OCI-LY7 (cell line): Measurements from ENCODE around the gene MORN5. TPM values are rescaled to one million over a fixed set of nuclear protein-coding genes. Genes with fewer than 3 reads are reported as not detected.

Source experiments
- BruUV-seq: library from RNA; stranded (reverse); fragments of 400-500 nt; replicated peaks from 2 replicates; lab custom pipeline; 2021; lab: Mats Ljungman, UMichigan
- CTCF ChIA-PET: fragments of 300-600 bp; sonication (Branson Sonifier 250); formaldehyde crosslinking; loops from one replicate; lab custom pipeline; 2022; ENCODE audit warnings: antibody characterized with exemption; ENCODE audit not compliant: unreplicated experiment; lab: Charles Lee
- POLR2A ChIA-PET: fragments of 300-600 bp; sonication (Branson Sonifier 250); formaldehyde crosslinking; loops from one replicate; lab custom pipeline; 2022; ENCODE audit warnings: antibody characterized with exemption; lab: Charles Lee
- DNase-seq: peaks from one replicate; pipeline ENCODE4 v3.0.0-alpha.2; 2015; ENCODE audit warnings: low spot score
- H2AFZ ChIP-seq: fragments of 200-600 bp; sonication (generic), shearing (Covaris generic); 2 replicates; pipeline ENCODE4 v1.6.1; 2014; ENCODE audit warnings: mild to moderate bottlenecking, antibody characterized with exemption, low read length, moderate library complexity
- H3K27ac ChIP-seq: fragments of 200-600 bp; sonication (generic); 2 replicates; pipeline ENCODE4 v1.5.1; 2014; ENCODE audit warnings: mixed run types, low read depth, mild to moderate bottlenecking, moderate library complexity, low read length, inconsistent platforms; ENCODE audit not compliant: poor library complexity, severe bottlenecking
- H3K36me3 ChIP-seq: fragments of 200-600 bp; sonication (generic); 2 replicates; pipeline ENCODE4 v1.6.1; 2014; ENCODE audit warnings: mild to moderate bottlenecking, antibody characterized with exemption, low read length, moderate library complexity, mixed read lengths; ENCODE audit not compliant: insufficient read depth
- H3K4me1 ChIP-seq: fragments of 200-600 bp; sonication (generic); 2 replicates; pipeline ENCODE4 v1.5.1; 2014; ENCODE audit warnings: mild to moderate bottlenecking, low read length; ENCODE audit not compliant: insufficient read depth, poor library complexity, severe bottlenecking
- H3K4me2 ChIP-seq: fragments of 200-600 bp; sonication (generic); 2 replicates; pipeline ENCODE4 v1.6.1; 2014; ENCODE audit warnings: mild to moderate bottlenecking, low read length
- H3K4me3 ChIP-seq: fragments of 200-600 bp; sonication (generic); 2 replicates; pipeline ENCODE4 v1.5.1; 2014; ENCODE audit warnings: mild to moderate bottlenecking, low read depth, low read length; ENCODE audit not compliant: poor library complexity, severe bottlenecking
- H3K79me2 ChIP-seq: fragments of 200-600 bp; sonication (generic); 2 replicates; pipeline ENCODE4 v1.6.1; 2016; ENCODE audit warnings: low read depth, mild to moderate bottlenecking, low read length, moderate library complexity, mixed read lengths; ENCODE audit not compliant: insufficient read depth
- H3K9me2 ChIP-seq: fragments of 200-600 bp; sonication (generic); 2 replicates; pipeline ENCODE4 v1.6.1; 2016; ENCODE audit warnings: mild to moderate bottlenecking, low read length, mixed read lengths; ENCODE audit not compliant: insufficient read depth
- H3K9me3 ChIP-seq: fragments of 200-600 bp; sonication (generic); 2 replicates; pipeline ENCODE4 v1.6.1; 2014; ENCODE audit warnings: mild to moderate bottlenecking, mixed run types, low read length, mixed read lengths
- H4K20me1 ChIP-seq: fragments of 200-600 bp; sonication (generic); 2 replicates; pipeline ENCODE4 v1.6.1; 2014; ENCODE audit warnings: mild to moderate bottlenecking, antibody characterized with exemption, low read length, moderate library complexity, mixed read lengths; ENCODE audit not compliant: insufficient read depth
- CTCF ChIP-seq: fragments of 200-600 bp; sonication (generic); conservative IDR thresholded peaks from 2 replicates; pipeline ENCODE4 v1.5.1; 2014; ENCODE audit warnings: mild to moderate bottlenecking, antibody characterized with exemption, low read length, moderate library complexity, mixed read lengths
- EZH2phosphoT487 ChIP-seq: fragments of 200-600 bp; sonication (generic); IDR thresholded peaks from 2 replicates; pipeline ENCODE4 v1.6.1; 2018; ENCODE audit warnings: low read depth, borderline replicate concordance, mild to moderate bottlenecking, mixed run types, antibody characterized with exemption, low read length, moderate library complexity, mixed read lengths
- intact Hi-C: fragments of 100-400 bp; cut with micrococcal nuclease; formaldehyde crosslinking; loops from one replicate; pipeline ENCODE4 v1.10.0; 2022; ENCODE audit not compliant: unreplicated experiment
- total RNA-seq, 2 experiments: library from RNA; depleted of rRNA in 1 of 2; stranded (reverse); fragments of >200 nt in 1 of 2; shearing (Covaris generic) in 1 of 2; gene quantifications; 2 replicates each; pipeline ENCODE4 v1.2.3, GENCODE V29; 2014 to 2022

The MORN5 gene
- total RNA-seq, 2 experiments from 2014 or later = not detected

GRCh38 chr9:122219856-122220672 lies 60.4 kb downstream of the MORN5 start:
- H3K4me2 ChIP-seq = no peak overlapping the region

GRCh38 chr9:122220673-122221182 lies 61.0 kb downstream of the MORN5 start:
- TF ChIP-seq CTCF = no peak
- TF ChIP-seq EZH2phosphoT487 = no peak
- H3K79me2 ChIP-seq = no peaks in the 10 kb centered on the region
- ChIA-PET CTCF (no interaction called here), POLR2A (no interaction called here)
- no TSS peak for BruUV-seq
- no peaks in the 10 kb centered on the region for H3K36me3 ChIP-seq
- intact Hi-C loops = no loop called here
- DNase-seq = no peak
- H3K27ac ChIP-seq = no peak overlapping the region
- no peaks in the 10 kb centered on the region for H3K9me2 ChIP-seq
- H2AFZ ChIP-seq = no peak overlapping the region
- H3K4me2 ChIP-seq = no peak overlapping the region
- H3K9me3 ChIP-seq = no peaks in the 10 kb centered on the region
- no peaks in the 10 kb centered on the region for H4K20me1 ChIP-seq
- H3K4me3 ChIP-seq = no peak overlapping the region
- H3K4me1 ChIP-seq = no peaks in the 10 kb centered on the region

More at GRCh38 chr9:122219856-122220672, 60.4 kb downstream of the MORN5 start:
- intact Hi-C loops = no loop called here
- Histone ChIP-seq H2AFZ (no peak overlapping the region), H3K36me3 (no peaks in the 10 kb centered on the region), H3K27ac (no peak overlapping the region), H4K20me1 (no peaks in the 10 kb centered on the region), H3K9me2 (no peaks in the 10 kb centered on the region), H3K9me3 (no peaks in the 10 kb centered on the region), H3K4me3 (no peak overlapping the region), H3K4me1 (no peaks in the 10 kb centered on the region), H3K79me2 (no peaks in the 10 kb centered on the region)
- no peak for DNase-seq
- no TSS peak for BruUV-seq
- ChIA-PET POLR2A (no interaction called here), CTCF (no interaction called here)
- TF ChIP-seq CTCF (no peak), EZH2phosphoT487 (no peak)

- H3K4me1 ChIP-seq = no peaks in the 10 kb centered on the region
- DNase-seq = no peak
- no peaks in the 10 kb centered on the region for H3K9me3 ChIP-seq
- H4K20me1 ChIP-seq = no peaks in the 10 kb centered on the region
- intact Hi-C loops = no loop called here
- H3K36me3 ChIP-seq = no peaks in the 10 kb centered on the region
- CTCF ChIA-PET = no interaction called here
- H3K4me2 ChIP-seq = no peak overlapping the region
- no peaks in the 10 kb centered on the region for H3K79me2 ChIP-seq
- no peaks in the 10 kb centered on the region for H3K9me2 ChIP-seq
- no peak overlapping the region for H3K4me3 ChIP-seq
- POLR2A ChIA-PET = no interaction called here
- BruUV-seq = no TSS peak
- H2AFZ ChIP-seq = no peak overlapping the region
- no peak overlapping the region for H3K27ac ChIP-seq
- no peak for TF ChIP-seq CTCF
- TF ChIP-seq EZH2phosphoT487 = no peak
Observed at GRCh38 chr9:122221183-122221811, 61.6 kb downstream of the MORN5 start.
